ENCODE results near the gene BEX2. TPM values are rescaled to one million over a fixed set of nuclear protein-coding genes. Genes with fewer than 3 reads are reported as not detected.
"Not testable (repeated sequence)": the region's sequence is repeated elsewhere in the genome, so short reads cannot be mapped to it uniquely, and the experiment has no call there.

BEX2 gene
- total RNA-seq, 1 donor from 2014 or later: 2.6 TPM

- Histone ChIP-seq H3K27ac (replicated peaks) (peak overlapping the region; percentile 19), H3K36me3 (no peaks in the 10 kb centered on the region), H3K4me1 (no peaks in the 10 kb centered on the region), H3K27me3 (ENCODE audit: low read depth) (no peaks in the 10 kb centered on the region), H3K9me3 (replicated peaks) (no peaks in the 10 kb centered on the region), H3K4me3 (peak overlapping the region; percentile 60)
- no peak for DNase-seq
- no peak for TF ChIP-seq CTCF (IDR thresholded peaks at IDR 0.05; ENCODE audit: borderline replicate concordance)
- intact Hi-C loops (cut with micrococcal nuclease): no loop called here
Measured at GRCh38 chrX:103330681-103331288, 20.0 kb upstream of the BEX2 start.

- intact Hi-C loops (cut with micrococcal nuclease): no loop called here
- TF ChIP-seq CTCF (IDR thresholded peaks at IDR 0.05; ENCODE audit: borderline replicate concordance): no peak
- peak within 1 kb of the TSS; percentile 60 for H3K4me3 ChIP-seq
- H3K4me1 ChIP-seq: no peaks in the 10 kb centered on the region
- peak; percentile 23 for DNase-seq
- no peaks in the 10 kb centered on the region for H3K27me3 ChIP-seq (ENCODE audit: low read depth)
- no peaks in the 10 kb centered on the region for H3K36me3 ChIP-seq
- peak within 1 kb of the TSS; percentile 40 for H3K27ac ChIP-seq (replicated peaks)
- H3K9me3 ChIP-seq (replicated peaks): no peaks in the 10 kb centered on the region
Measured at GRCh38 chrX:103329991-103330390, 19.2 kb upstream of the BEX2 start, which contains the start of gene TCEAL7. TSS of gene TCEAL7 (plus strand) at chrX:103330239. CDS start at chrX:103331404, 1,165 bp downstream.

- Histone ChIP-seq H3K9me3 (replicated peaks) (no peaks in the 10 kb centered on the region), H3K4me1 (peaks cover 6% of the 10 kb centered on the region), H3K27ac (replicated peaks) (no peak overlapping the region), H3K36me3 (no peaks in the 10 kb centered on the region), H3K4me3 (no peak overlapping the region), H3K27me3 (ENCODE audit: low read depth) (peaks cover 18% of the 10 kb centered on the region)
- no peak for TF ChIP-seq CTCF (IDR thresholded peaks at IDR 0.05; ENCODE audit: borderline replicate concordance)
- DNase-seq: no peak
- intact Hi-C loops (cut with micrococcal nuclease): no loop called here
Measured at GRCh38 chrX:103311399-103311780, 600 bp upstream of the BEX2 start.

- Histone ChIP-seq H3K27me3 (ENCODE audit: low read depth) (peaks cover 18% of the 10 kb centered on the region), H3K4me3 (peak overlapping the region; percentile 63), H3K9me3 (replicated peaks) (no peaks in the 10 kb centered on the region), H3K36me3 (no peaks in the 10 kb centered on the region), H3K4me1 (peaks cover 6% of the 10 kb centered on the region), H3K27ac (replicated peaks) (no peak overlapping the region)
- intact Hi-C loops (cut with micrococcal nuclease): no loop called here
- no peak for DNase-seq
- TF ChIP-seq CTCF (IDR thresholded peaks at IDR 0.05; ENCODE audit: borderline replicate concordance): no peak
Measured at GRCh38 chrX:103309860-103310554, 783 bp downstream of the BEX2 start.

- H3K4me1 ChIP-seq; intact Hi-C loops (cut with micrococcal nuclease): not testable (repeated sequence)
Measured at GRCh38 chrX:103305666-103306065, 5.1 kb downstream of the BEX2 start.

GRCh38 chrX:103304705-103305104 lies 6.1 kb downstream of the BEX2 start:
- no peak for DNase-seq

More at GRCh38 chrX:103305666-103306065, 5.1 kb downstream of the BEX2 start:
- H3K27me3 ChIP-seq (ENCODE audit: low read depth): peaks cover 12% of the 10 kb centered on the region
- DNase-seq; H3K27ac ChIP-seq (replicated peaks); H3K4me3 ChIP-seq; H3K36me3 ChIP-seq; H3K9me3 ChIP-seq (replicated peaks): not testable (repeated sequence)

More at GRCh38 chrX:103304705-103305104, 6.1 kb downstream of the BEX2 start:
- no peaks in the 10 kb centered on the region for H3K9me3 ChIP-seq (replicated peaks)
- no peak overlapping the region for H3K27ac ChIP-seq (replicated peaks)
- intact Hi-C loops (cut with micrococcal nuclease): no loop called here
- no peak overlapping the region for H3K4me3 ChIP-seq
- TF ChIP-seq CTCF (IDR thresholded peaks at IDR 0.05; ENCODE audit: borderline replicate concordance): no peak
- no peaks in the 10 kb centered on the region for H3K36me3 ChIP-seq
- peaks cover 2% of the 10 kb centered on the region for H3K27me3 ChIP-seq (ENCODE audit: low read depth)
- no peaks in the 10 kb centered on the region for H3K4me1 ChIP-seq

Measured in left ventricle myocardium inferior (tissue), 1 donor.